Suppressor macrophage (primary cell): ENCODE results near the gene ATG4D.
"Not testable (repeated sequence)": the region's sequence is repeated elsewhere in the genome, so short reads cannot be mapped to it uniquely, and the experiment has no call there.

Experiments
- DNase-seq, 4 experiments: peaks; one replicate each; pipeline ENCODE4 v3.0.0-alpha.2; 2020 to 2022

The ATG4D gene

GRCh38 chr19:10519421-10519820, 24.3 kb upstream of the ATG4D start:
- DNase-seq: no peak

GRCh38 chr19:10520652-10521318, 22.9 kb upstream of the ATG4D start:
- DNase-seq: no peak

GRCh38 chr19:10521461-10522171, 22.1 kb upstream of the ATG4D start:
- DNase-seq: no peak

GRCh38 chr19:10523135-10523636, 20.5 kb upstream of the ATG4D start:
- no peak for DNase-seq

GRCh38 chr19:10525636-10526035, 18.1 kb upstream of the ATG4D start:
- DNase-seq: no peak

- DNase-seq: not testable (repeated sequence)
These were observed 16.8 kb upstream of the ATG4D start for GRCh38 chr19:10526887-10527286.

GRCh38 chr19:10532457-10532856, 11.2 kb upstream of the ATG4D start:
- no peak for DNase-seq

- DNase-seq: no peak
These were observed 9.9 kb upstream of the ATG4D start for GRCh38 chr19:10533646-10534386.

- no peak for DNase-seq
These were observed 8.1 kb upstream of the ATG4D start for GRCh38 chr19:10535613-10536012.

- DNase-seq: no peak
These were observed 6.0 kb upstream of the ATG4D start for GRCh38 chr19:10537668-10538067.

- peak in 3 of 4 experiments; percentile 28 to 47 (median 32) for DNase-seq
These were observed 5.3 kb upstream of the ATG4D start for GRCh38 chr19:10538204-10538983.

- DNase-seq: peak in 2 of 4 experiments; percentile 33 to 50
These were observed 4.7 kb upstream of the ATG4D start for GRCh38 chr19:10539016-10539415.

- no peak for DNase-seq
These were observed 665 bp upstream of the ATG4D start for GRCh38 chr19:10543059-10543419.

GRCh38 chr19:10544242-10544752, 593 bp downstream of the ATG4D start:
- peak in 3 of 4 experiments; percentile 20 to 43 (median 26) for DNase-seq

- DNase-seq: no peak
These were observed 1.1 kb downstream of the ATG4D start for GRCh38 chr19:10544753-10545251.

- DNase-seq: no peak
These were observed 3.1 kb downstream of the ATG4D start for GRCh38 chr19:10546817-10547216.

GRCh38 chr19:10548746-10549276, 5.1 kb downstream of the ATG4D start:
- DNase-seq: no peak

GRCh38 chr19:10549733-10550132, 6.0 kb downstream of the ATG4D start:
- no peak for DNase-seq

GRCh38 chr19:10550336-10550735, 6.6 kb downstream of the ATG4D start:
- DNase-seq: no peak

- DNase-seq: not testable (repeated sequence)
These were observed 7.3 kb downstream of the ATG4D start for GRCh38 chr19:10551006-10551405.

- peak; percentile 21 to 51 (median 45) for DNase-seq
These were observed 8.1 kb downstream of the ATG4D start for GRCh38 chr19:10551698-10552301.
